Midbrain (tissue), 1 donor: ENCODE measurements around the gene LPCAT2.
A peak's percentile ranks its signal among the peaks of the same experiment; 100 is the strongest.

Experiments used
- DNase-seq: peaks from one replicate; lab custom pipeline; 2025; lab: John Stamatoyannopoulos, UW

The LPCAT2 gene

DNA sequence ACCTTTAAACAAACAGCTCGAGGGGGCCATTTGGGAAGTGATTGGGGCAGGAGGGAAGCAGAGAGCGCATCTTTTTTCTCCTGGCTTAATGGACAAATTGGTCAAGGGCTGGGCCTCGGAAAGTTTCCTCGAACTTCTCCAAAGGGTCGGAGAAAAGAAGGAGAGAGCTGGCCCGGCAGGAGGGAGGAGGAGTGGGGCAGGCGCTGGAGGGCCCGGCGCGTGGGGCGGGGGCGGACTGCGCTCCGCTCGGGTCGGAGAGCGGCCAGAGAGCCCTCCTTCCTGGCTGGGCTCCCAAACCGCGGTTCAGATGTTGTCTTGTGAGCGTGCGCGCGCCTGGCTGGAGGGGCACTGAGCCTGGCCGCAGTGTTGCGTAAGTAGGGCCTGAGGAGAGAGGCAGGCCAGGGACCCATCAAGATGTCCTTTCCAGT, 28.6 kb upstream of the LPCAT2 start:
- peak; percentile 16 for DNase-seq

DNA sequence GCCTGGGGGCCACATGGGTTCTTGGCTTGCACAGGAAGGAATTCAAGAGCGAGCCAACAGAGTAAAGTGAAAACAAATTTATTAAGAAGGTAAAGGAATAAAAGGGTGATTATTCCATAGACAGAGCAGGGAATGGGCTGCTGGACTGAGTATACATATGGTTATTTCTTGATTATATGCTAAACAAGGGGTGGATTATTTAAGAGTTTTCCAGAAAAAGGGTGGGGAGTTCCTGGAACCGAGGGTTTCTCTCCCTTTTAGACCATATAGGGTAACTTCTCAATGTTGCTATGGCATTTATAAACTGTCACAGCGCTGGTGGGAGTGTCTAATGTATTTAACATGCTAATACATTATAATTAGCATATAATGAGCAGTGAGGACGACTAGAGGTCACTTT, 27.8 kb upstream of the LPCAT2 start:
- DNase-seq, result no peak

DNA sequence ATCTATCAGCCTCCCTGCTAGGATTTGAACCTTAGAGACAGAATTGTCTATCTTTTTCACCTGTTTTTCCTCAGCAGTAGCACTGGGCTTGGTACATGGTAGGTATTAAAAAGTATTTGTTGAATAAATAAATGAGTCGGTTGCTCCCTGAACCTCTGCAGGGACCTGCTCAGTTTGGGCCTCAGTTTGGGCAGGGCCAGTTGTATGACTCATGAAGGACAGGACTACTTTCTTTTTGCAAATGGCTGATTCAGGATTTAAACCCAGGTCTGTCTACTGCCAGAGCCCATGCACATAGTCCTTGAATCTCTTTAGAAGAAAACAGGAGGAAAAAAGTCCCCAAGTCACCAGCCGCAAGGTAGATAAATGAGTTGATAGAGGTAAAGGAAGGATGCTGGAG, 26.8 kb upstream of the LPCAT2 start:
- no peak for DNase-seq

DNA sequence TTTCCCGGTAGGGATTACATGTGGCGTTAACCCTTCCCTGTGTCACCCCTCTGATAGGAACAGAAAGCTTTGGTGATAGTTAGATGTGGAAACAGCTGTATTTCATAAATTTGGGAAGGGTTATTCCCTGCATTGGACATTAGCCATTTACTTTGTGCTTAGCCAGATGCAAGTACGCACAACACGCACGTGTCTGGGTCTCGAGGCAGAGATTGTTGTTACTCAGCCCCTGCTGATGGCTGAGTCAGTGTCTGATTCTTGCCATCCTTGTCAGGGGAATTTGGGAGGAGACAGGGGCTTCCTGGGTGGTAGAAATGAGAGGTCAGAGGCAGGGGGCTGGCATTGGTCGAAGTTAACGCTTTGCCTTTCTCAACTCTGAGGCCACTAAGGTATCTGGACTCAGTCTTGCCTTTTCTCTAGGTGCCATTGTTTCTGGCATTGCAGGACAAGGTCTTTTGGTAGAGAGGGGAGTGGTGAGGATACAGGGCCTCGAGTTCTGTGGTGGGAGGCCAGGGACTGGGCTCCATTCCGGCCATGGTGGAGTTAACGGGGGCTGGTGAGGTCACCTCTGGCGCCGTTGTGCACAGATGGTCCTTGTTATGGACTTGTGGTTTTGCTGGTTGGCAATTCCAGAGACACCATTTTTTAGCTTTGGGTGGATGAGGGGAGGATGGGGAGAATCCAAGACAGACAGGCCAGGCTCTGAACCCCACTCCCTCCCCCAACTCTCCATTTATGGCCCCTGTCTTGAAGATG, 21.6 kb upstream of the LPCAT2 start:
- DNase-seq, result no peak

DNA sequence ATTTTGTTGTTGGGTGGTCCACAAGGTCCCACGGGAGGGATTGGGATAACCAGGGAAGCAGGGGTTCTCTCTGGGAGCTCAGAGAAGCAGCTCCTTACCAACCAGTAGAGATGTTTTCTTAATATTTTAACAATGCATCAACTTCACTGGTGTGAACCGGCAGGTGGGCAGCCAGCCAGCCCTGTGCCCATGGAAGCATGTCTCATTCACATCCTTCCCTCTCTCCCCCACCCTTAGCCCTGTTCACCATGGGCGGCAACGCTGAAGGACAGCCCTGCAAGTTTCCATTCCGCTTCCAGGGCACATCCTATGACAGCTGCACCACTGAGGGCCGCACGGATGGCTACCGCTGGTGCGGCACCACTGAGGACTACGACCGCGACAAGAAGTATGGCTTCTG, 20.6 kb upstream of the LPCAT2 start:
- no peak for DNase-seq

DNA sequence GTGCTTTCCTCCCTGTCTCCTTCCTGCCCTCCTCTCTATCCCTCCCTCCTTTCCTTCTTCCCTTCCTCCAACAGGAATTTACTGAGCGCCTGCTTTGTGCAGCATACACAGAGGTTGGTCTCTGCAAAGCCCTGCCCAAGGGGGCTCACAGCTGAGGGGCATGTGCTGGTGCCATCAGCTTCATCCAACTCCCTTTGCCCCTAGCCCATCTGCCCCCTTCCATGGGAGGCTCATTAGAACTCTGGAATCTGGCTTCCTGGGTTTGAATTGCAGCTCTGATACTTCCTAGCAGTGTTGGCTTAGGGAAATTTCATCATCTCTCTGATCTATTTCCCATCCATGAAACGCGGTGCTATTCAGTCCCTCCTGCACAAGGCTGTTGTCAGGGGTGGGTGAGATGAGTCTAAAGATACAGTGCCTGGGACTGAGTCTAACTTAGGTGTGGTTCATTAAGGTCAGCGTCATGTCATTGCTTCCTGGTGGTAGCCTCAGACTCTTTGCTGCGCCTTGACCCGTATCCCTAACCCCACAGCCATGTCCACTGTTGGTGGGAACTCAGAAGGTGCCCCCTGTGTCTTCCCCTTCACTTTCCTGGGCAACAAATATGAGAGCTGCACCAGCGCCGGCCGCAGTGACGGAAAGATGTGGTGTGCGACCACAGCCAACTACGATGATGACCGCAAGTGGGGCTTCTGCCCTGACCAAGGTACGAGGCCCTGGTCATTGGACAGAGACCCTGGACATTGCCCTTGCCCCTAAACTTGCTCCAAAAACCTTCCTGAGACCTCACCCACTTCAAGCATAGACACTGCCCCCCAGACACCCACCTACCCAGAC, 19.5 kb upstream of the LPCAT2 start:
- no peak for DNase-seq

DNA sequence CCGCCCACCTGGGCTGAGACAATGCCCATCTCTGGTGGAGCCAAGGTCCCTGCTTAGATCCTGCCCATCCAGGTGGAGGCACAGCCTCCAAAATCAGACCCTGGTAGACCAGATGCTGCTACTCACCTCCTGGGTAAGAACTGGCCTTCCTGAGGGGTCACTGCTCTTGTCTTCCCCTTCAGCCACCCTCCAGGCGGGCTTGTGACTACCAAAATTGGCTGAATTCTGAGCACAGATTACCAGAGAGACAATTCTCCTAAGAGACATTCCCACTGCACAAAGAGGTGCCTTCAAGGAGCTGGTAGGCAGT, 19.0 kb upstream of the LPCAT2 start:
- no peak for DNase-seq

DNA sequence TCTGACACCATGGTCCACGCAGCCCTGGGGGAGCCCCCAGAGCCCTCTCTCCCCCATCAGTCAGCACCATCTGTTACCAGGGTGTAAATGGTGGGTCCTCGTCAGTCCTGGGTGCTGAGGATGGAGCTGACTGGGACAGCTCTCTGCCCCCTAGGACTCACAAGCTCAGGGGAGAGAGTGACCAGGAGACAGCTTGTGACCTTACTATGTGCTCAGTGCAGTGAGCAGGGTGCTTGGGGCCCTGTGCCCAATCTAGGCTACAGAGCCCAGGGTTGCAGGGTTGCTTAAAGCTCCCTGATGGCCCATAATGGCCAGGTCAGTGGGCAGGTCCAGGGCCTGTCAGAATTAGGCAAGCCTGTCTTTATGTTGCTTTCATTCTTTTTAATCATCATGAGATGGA, 18.6 kb upstream of the LPCAT2 start:
- DNase-seq, result no peak

DNA sequence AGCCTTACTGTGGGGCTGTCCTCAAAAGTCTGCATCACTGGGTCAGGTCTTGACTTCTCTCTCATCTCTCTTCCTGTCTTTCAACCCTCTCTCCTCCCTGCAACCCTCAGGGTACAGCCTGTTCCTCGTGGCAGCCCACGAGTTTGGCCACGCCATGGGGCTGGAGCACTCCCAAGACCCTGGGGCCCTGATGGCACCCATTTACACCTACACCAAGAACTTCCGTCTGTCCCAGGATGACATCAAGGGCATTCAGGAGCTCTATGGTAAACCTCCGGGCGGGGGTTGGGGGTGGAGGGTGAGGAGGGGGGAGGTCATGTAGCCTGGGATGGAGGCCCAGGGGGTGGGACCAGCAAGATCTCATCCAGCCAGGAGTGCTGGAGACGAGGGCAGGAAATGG, 17.2 kb upstream of the LPCAT2 start:
- DNase-seq, result no peak

DNA sequence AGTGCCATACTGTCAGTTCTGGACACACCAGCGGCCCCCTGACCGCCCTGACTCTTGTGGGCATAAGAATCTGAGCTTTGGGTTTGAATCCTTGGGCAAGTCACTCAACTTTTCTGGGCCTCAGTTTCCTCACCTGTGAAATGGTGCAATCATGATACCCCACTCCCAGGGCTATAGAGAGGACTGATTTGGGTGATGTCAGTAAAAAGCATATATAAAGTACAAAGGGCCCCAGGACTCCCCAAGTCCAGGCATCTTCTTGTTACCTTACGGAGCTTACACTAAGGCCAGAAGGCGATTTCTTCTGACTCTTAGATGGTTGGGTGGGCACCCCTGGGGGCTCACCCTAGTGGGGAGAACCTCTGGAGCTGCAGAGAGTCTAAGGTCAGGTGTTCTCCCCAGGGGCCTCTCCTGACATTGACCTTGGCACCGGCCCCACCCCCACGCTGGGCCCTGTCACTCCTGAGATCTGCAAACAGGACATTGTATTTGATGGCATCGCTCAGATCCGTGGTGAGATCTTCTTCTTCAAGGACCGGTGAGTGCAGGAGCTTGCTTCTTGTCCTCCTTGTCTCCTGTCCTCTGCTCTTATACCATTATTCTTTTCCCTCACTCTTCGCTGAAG, 16.0 kb upstream of the LPCAT2 start:
- DNase-seq, result no peak

DNA sequence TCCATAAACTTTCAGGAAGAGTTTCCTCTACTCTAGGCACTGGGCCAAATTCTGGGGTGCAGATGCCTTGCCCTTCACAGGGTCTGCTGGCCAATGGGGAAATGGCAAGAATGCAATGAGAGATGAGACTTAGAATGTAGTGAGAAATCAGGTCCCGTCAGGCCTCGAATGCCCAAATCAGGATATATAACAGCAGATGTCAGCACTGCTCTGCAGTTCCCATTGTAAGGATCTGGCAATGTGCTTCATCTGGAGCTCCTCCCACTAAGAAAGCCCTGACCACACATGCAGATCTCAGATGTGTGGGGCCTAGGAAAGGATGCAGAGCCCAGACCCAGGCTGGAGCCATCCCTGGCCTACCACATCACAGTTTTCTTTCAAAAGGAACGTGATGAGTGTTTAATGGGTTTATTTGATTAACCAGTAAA, 13.9 kb upstream of the LPCAT2 start:
- peak; percentile 86 for DNase-seq

DNA sequence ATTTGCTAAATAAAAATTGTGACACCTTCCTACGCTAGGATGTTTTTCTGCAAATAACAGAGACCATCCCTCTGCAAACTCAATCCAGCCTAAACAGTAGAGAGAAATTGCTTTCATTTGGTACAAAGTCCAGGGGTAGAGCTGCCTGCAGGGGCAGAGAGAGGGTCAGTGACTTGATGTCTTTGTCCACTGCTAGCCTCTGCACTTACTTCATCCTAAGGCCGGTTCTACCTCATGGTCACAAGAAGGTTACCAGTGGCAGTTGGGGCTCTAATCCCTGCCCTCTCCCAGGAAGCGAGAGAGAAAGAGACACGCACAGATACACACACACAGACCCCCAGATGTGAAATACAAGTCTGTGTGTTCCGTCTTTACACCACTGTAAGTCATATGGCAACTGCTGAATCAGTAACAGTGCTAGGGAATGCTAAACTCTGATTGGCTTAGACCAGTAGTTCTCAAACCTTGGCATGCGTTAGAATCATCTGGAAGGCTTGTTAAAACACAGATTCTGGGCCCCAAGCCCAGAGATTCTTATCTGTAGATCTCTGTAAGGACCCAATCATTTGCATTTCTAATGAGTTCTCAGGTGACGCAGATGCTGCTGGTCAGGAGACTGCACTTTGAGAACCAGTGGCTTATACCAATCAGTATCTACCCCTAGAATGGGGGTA, 13.1 kb upstream of the LPCAT2 start:
- DNase-seq, result peak; percentile 10

DNA sequence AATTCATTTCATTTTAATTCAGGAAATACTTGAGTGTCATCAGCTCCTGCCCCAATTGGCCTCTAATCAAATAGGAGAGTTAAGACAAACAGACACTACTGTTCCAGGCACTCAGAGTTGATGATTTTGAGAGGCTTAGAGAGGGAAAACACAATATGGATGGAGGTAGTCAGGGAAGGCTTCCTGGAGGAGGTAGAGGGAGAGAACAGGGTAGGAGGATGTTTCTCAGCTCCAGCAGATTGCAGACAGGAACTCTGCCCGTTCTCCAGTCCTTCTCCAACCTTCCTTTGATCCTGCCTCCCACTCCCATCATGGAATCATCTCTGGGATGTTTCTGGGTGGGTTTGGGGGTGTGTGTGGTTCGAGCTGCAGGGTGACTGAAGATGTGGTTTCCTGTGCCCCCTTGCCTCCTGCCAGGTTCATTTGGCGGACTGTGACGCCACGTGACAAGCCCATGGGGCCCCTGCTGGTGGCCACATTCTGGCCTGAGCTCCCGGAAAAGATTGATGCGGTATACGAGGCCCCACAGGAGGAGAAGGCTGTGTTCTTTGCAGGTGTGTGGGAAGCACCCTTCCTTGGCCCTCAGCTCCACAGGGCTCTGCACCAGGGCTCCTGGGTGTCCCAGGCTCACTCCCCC, 12.2 kb upstream of the LPCAT2 start:
- no peak for DNase-seq

DNA sequence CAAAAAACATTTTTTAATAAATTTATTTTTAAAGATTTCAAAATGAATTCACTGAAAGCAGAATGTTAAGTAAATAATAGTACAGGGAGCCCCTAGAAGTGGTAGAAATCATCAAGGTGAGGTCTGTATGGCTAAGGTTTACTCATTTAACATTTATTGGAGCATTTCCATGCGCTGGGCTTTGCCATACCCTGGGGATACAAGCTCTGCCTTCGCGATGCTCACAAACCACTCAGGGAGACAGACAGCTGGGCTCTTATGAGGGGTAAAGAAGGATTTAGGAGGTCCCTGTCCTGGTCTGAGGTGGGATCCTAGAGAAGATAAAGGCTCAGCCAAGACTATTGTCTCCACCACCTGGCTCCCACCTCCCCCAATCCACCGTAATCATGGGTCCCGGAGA, 11.3 kb upstream of the LPCAT2 start:
- no peak for DNase-seq

DNA sequence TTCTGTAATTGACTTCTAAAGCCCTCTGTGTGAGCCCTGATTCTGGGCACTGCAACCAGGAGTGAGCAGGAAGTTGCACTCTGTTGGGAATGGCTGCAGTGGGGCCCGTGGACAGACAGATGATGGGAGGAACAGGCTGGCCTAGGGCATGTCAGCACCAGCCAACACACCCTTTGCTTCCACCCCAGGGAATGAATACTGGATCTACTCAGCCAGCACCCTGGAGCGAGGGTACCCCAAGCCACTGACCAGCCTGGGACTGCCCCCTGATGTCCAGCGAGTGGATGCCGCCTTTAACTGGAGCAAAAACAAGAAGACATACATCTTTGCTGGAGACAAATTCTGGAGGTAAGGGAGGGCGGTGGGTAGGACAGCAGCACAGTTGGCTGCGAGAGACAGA, 10.8 kb upstream of the LPCAT2 start:
- DNase-seq, result no peak

DNA sequence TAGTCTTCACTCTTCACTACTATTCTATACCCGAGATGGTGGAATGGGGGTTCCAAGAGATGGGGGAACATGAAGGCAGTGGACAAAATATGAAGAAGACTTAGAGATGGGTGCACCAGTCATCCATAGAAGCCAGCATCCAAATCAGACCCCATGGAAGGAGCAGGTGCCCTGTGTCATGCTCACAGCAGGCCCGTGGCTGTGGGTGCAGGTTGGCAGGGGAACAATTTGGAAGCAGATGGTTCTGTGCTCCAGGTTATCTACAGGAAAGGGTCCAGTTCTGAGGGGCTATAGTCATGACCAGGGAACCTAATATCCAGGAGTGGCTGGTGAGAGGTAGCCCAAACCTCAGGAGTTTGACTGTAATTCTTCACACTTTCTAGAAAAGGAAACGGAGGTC, 9.6 kb upstream of the LPCAT2 start:
- no peak for DNase-seq

DNA sequence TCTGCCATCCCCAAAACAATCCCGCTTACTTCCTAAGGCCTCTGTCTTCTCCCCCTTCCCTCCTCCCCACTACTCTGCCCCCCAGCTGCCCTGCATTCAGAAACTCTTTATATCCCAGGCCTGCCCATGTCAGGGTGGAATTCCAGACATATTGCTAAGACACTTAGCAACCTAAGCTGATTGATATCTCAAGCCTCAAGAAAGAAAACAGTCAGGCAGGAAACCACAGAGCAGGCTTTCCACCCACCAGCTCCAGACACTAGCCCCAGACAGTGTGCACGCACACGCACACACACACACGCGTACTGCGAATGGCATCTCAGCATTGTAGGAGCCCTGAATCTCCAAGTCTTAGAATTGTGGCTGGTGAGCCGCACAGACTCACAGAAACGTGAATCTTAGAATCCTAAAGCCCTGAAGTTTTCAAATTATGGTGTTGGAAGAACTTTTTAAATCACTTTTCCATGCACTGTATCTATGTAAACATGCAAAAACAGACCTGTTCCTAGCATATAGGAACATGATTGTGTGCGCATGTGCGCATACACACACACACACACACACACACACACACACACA, 8.8 kb upstream of the LPCAT2 start:
- DNase-seq, result peak; percentile 22

DNA sequence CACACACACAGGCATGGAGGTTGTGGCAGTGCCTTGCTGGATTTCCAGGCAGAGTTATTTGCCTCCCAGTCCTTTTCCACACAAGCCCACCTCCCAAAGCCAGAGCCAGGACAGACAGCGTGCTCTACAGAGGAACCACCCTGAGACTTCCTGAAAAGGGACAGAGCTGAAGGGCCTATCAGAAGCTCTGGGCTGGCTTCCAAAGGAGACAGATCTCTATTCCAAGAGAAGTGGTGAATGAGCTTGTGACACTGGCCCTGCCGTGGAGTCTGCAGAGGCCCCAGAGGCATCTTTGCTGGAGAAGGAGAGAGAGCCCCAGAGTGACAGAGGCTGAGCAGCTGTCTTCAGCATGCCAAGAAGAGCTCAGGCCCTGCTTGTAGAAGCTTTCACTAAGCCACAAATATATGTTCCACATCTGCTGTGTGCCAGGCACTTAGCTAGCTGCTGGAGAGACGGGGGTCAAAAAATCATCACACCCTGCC, 8.3 kb upstream of the LPCAT2 start:
- DNase-seq, result peak; percentile 71

DNA sequence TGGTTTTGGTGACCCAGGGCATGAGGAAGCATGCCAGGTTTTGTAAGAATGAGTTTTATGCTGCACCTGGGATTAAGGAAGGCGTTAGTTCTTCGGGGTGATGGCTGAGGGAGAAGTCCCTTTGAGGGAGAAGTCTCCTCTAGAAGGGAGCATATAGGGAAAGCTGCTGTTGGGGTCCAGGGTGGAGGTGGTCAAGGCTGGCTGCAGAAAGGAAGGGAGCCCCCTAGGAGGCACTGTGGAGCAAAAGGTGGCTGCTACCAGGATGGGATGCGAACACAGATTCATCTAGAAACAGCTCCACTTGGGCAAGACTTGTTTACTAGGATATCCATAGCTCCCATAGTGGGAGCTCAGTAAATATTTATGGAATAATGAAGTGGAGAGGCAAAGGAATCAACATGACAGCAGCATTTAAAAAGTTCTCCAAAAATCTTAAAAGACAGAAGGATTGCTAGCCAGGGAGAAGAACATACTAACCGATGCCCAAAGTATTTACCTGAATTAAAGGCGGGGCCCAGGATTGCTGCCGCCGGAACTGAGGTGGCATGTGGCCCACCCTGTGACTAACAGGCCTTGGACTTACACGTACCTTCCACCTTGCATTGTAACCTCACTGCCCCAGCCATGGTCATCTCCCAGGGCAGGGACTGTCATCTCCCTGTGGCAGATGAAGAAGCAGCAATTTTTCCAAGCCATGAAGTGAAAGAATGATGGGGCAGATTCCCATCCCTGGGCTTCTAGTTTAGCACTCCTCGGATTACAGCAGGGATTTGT, 7.1 kb upstream of the LPCAT2 start:
- no peak for DNase-seq

DNA sequence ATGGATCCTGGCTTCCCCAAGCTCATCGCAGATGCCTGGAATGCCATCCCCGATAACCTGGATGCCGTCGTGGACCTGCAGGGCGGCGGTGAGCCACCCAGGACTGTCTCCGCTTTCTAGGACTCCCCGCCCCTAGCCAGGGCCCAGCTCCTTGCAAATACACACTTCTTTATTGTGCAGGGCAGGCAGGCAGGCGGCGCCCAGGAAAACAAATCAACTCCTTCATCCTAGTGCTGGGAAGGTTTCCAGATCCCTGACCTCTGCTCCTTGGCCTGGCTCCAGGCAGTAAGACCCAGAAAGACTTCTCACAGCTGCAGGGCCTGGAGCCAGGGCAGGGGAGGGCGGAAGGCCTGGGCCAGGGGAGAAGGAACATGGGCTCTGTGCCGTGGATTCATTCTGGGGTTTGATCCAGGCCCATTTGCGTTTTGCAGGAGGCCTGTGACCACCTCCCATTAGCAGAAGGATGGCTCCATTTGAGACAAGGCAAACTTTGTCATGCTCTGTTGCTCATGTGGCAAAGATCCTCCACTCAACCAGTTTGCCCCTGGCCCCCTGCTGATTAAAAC, 6.0 kb upstream of the LPCAT2 start:
- peak; percentile 96 for DNase-seq
